Duodenal mucosa (tissue), 2 donors: Measurements from ENCODE around the gene HTR2C.

Experiments used
- H3K27ac ChIP-seq: one replicate; pipeline ENCODE4 v1.7.0; 2013; ENCODE audit warnings: low read depth, low read length
- H3K27me3 ChIP-seq, 2 donors: one replicate each; pipeline ENCODE4 v1.7.0; 2013; ENCODE audit warnings: low read length in 2 of 2, control low read depth in 1 of 2; ENCODE audit not compliant: insufficient read depth in 2 of 2, control insufficient read depth in 1 of 2
- H3K36me3 ChIP-seq, 2 donors: one replicate each; pipeline ENCODE4 v1.7.0; 2013; ENCODE audit warnings: low read length in 2 of 2, control low read depth in 1 of 2; ENCODE audit not compliant: insufficient read depth in 2 of 2, control insufficient read depth in 1 of 2
- H3K4me1 ChIP-seq, 2 donors: one replicate each; pipeline ENCODE4 v1.7.0; 2013; ENCODE audit warnings: low read length in 2 of 2, control low read depth in 1 of 2; ENCODE audit not compliant: insufficient read depth in 2 of 2, control insufficient read depth in 1 of 2
- H3K4me3 ChIP-seq, 2 donors: one replicate each; pipeline ENCODE4 v1.7.0; 2013; ENCODE audit warnings: low read length in 2 of 2, low read depth in 1 of 2
- H3K9ac ChIP-seq, 2 donors: one replicate each; pipeline ENCODE4 v1.7.0; 2013; ENCODE audit warnings: low read length in 2 of 2, low read depth in 1 of 2
- H3K9me3 ChIP-seq, 2 donors: one replicate each; pipeline ENCODE4 v1.7.0; 2013; ENCODE audit warnings: low read length in 2 of 2, control low read depth in 1 of 2; ENCODE audit not compliant: control insufficient read depth in 1 of 2

Gene HTR2C

DNA sequence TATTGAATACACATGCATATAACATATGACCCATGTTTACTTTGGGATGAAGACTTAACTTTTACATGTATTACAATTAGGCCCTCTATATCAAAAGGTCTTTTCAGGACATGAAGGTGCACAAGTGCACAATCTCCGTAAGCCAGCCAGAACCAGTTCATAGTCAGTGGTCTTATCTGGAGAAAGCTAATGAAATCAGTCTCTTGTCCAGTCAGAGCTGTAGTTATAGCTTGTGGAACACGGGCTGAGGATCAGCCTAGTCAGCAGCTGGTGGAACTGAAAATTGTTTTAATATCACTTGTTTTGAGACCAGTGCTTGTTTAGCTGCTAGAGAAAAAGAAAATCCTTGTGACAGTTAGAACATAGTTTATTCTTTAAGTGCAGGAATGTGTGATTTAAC is 235.6 kb downstream of the HTR2C start:
- H3K27ac ChIP-seq: no peak overlapping the region
- no peak overlapping the region for H3K4me3 ChIP-seq
- no peaks in the 10 kb centered on the region for H3K36me3 ChIP-seq
- H3K27me3 ChIP-seq: no peaks in the 10 kb centered on the region
- H3K4me1 ChIP-seq: no peaks in the 10 kb centered on the region
- no peak overlapping the region for H3K9ac ChIP-seq
- no peaks in the 10 kb centered on the region for H3K9me3 ChIP-seq

- Histone ChIP-seq H3K27ac (no peak overlapping the region), H3K4me1 (no peaks in the 10 kb centered on the region), H3K36me3 (no peaks in the 10 kb centered on the region), H3K9me3 (no peaks in the 10 kb centered on the region), H3K4me3 (no peak overlapping the region), H3K9ac (no peak overlapping the region), H3K27me3 (no peaks in the 10 kb centered on the region)
These were observed 257.2 kb downstream of the HTR2C start for GRCh38 chrX:114841051-114841450.

DNA sequence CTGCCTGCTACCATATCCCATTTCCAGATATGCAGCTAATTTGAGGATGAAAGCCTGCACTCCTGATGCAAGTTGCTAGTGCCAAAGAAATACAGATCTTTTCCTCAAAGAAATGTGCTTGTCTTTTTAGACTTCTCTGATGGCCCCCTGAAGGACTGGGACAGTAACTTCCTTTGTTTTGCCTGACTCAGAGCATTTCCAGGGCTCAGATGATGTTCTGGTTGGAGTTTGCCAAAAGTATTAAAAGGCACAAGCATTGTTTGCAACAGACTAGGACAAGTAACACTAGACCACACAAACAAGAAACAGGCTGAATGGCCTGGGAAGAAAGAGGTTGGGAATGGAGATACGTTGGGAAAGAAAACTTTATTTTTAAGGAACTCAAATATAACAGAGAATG is 258.3 kb downstream of the HTR2C start:
- H3K27me3 ChIP-seq: no peaks in the 10 kb centered on the region
- no peak overlapping the region for H3K27ac ChIP-seq
- no peak overlapping the region for H3K9ac ChIP-seq
- no peaks in the 10 kb centered on the region for H3K9me3 ChIP-seq
- no peaks in the 10 kb centered on the region for H3K4me1 ChIP-seq
- H3K4me3 ChIP-seq: no peak overlapping the region
- H3K36me3 ChIP-seq: no peaks in the 10 kb centered on the region

- Histone ChIP-seq H3K27ac (no peak overlapping the region), H3K4me3 (no peak overlapping the region), H3K9ac (no peak overlapping the region), H3K9me3 (no peaks in the 10 kb centered on the region), H3K36me3 (no peaks in the 10 kb centered on the region), H3K4me1 (no peaks in the 10 kb centered on the region), H3K27me3 (no peaks in the 10 kb centered on the region)
These were observed 305.6 kb downstream of the HTR2C start for GRCh38 chrX:114889481-114889880.

- no peaks in the 10 kb centered on the region for H3K27me3 ChIP-seq
- H3K9me3 ChIP-seq: no peaks in the 10 kb centered on the region
- no peaks in the 10 kb centered on the region for H3K36me3 ChIP-seq
- no peak overlapping the region for H3K9ac ChIP-seq
- no peak overlapping the region for H3K4me3 ChIP-seq
- no peaks in the 10 kb centered on the region for H3K4me1 ChIP-seq
- no peak overlapping the region for H3K27ac ChIP-seq
These were observed 319.7 kb downstream of the HTR2C start for GRCh38 chrX:114903618-114904017.

DNA sequence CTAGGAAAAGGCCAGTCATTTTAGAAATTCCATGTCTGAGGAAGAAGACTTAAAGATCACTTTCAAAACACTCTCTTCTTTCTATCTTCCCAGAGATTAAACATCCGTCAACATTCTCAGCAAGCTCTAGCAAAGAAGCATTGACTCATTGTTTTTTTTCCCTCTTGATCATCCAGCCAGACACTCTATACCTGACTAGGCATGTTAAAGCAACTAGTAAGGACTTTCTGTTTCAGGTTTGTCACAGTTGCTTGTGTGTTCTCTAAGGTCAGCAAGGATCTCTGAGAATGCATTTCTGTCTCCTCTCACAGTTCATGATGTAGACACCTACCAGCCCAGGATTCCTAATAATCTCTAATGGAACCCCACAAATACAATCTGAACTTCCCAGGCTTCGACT is 321.4 kb downstream of the HTR2C start:
- Histone ChIP-seq H3K36me3 (no peaks in the 10 kb centered on the region), H3K4me1 (no peaks in the 10 kb centered on the region), H3K9me3 (no peaks in the 10 kb centered on the region), H3K27ac (no peak overlapping the region), H3K9ac (no peak overlapping the region), H3K4me3 (no peak overlapping the region), H3K27me3 (no peaks in the 10 kb centered on the region)

- Histone ChIP-seq H3K4me3 (no peak overlapping the region), H3K27ac (no peak overlapping the region), H3K9me3 (no peaks in the 10 kb centered on the region), H3K9ac (no peak overlapping the region), H3K27me3 (no peaks in the 10 kb centered on the region), H3K4me1 (no peaks in the 10 kb centered on the region), H3K36me3 (no peaks in the 10 kb centered on the region)
These were observed 323.2 kb downstream of the HTR2C start for GRCh38 chrX:114906984-114907510.

- H3K4me1 ChIP-seq: no peaks in the 10 kb centered on the region
- H3K27me3 ChIP-seq: no peaks in the 10 kb centered on the region
- H3K9me3 ChIP-seq: no peaks in the 10 kb centered on the region
- no peak overlapping the region for H3K4me3 ChIP-seq
- no peaks in the 10 kb centered on the region for H3K36me3 ChIP-seq
- H3K9ac ChIP-seq: no peak overlapping the region
- no peak overlapping the region for H3K27ac ChIP-seq
These were observed 340.5 kb downstream of the HTR2C start for GRCh38 chrX:114924423-114924822.

GRCh38 chrX:114924856-114925255 is 341.0 kb downstream of the HTR2C start:
- Histone ChIP-seq H3K4me3 (no peak overlapping the region), H3K9ac (no peak overlapping the region), H3K4me1 (no peaks in the 10 kb centered on the region), H3K27me3 (no peaks in the 10 kb centered on the region), H3K9me3 (no peaks in the 10 kb centered on the region), H3K36me3 (no peaks in the 10 kb centered on the region), H3K27ac (no peak overlapping the region)

GRCh38 chrX:114930227-114930626 is 346.3 kb downstream of the HTR2C start:
- no peak overlapping the region for H3K9ac ChIP-seq

GRCh38 chrX:114932550-114932949 is 348.7 kb downstream of the HTR2C start:
- H3K27me3 ChIP-seq: no peaks in the 10 kb centered on the region
- no peaks in the 10 kb centered on the region for H3K9me3 ChIP-seq
- H3K4me3 ChIP-seq: no peak overlapping the region
- H3K4me1 ChIP-seq: no peaks in the 10 kb centered on the region
- H3K27ac ChIP-seq: no peak overlapping the region
- H3K9ac ChIP-seq: no peak overlapping the region
- no peaks in the 10 kb centered on the region for H3K36me3 ChIP-seq

More at GRCh38 chrX:114930227-114930626, 346.3 kb downstream of the HTR2C start:
- Histone ChIP-seq H3K27ac (no peak overlapping the region), H3K36me3 (no peaks in the 10 kb centered on the region), H3K4me3 (no peak overlapping the region), H3K27me3 (no peaks in the 10 kb centered on the region), H3K4me1 (no peaks in the 10 kb centered on the region), H3K9me3 (no peaks in the 10 kb centered on the region)
